Measurements from ENCODE around the gene MRPS14.

DNA sequence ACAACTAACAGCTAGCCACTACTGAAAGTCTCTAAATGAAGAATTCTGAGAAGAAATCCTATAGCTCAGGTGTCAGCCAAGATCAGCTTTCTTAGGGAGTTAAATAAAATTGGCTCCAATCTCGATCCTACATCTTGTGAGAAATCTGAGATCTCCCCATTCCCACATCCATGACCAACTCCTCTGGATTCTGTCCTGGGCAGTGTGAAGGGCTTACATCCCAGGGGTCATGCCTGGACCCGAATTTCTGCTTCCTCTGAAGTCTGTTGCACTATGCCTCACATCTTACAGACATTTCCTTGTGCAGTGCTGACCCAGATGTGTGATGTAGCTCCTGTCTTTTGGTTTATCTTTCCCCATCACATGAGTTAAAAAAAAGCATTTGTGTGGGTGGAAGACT, 39.6 kb upstream of the MRPS14 start:
- TF ChIP-seq, protein P1, sequence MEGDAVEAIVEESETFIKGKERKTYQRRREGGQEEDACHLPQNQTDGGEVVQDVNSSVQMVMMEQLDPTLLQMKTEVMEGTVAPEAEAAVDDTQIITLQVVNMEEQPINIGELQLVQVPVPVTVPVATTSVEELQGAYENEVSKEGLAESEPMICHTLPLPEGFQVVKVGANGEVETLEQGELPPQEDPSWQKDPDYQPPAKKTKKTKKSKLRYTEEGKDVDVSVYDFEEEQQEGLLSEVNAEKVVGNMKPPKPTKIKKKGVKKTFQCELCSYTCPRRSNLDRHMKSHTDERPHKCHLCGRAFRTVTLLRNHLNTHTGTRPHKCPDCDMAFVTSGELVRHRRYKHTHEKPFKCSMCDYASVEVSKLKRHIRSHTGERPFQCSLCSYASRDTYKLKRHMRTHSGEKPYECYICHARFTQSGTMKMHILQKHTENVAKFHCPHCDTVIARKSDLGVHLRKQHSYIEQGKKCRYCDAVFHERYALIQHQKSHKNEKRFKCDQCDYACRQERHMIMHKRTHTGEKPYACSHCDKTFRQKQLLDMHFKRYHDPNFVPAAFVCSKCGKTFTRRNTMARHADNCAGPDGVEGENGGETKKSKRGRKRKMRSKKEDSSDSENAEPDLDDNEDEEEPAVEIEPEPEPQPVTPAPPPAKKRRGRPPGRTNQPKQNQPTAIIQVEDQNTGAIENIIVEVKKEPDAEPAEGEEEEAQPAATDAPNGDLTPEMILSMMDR (conservative IDR thresholded peaks at IDR 0.05 in 1 of 2, IDR thresholded peaks at IDR 0.05 in 1 of 2; ENCODE audit: low read depth in 1 of 2, low read length in 2 of 2): no peak
- no peak for TF ChIP-seq EZH2 (IDR thresholded peaks at IDR 0.05; ENCODE audit: low read length, missing control alignments)
